Neural cell (in vitro differentiated cells): ENCODE measurements around the gene TMED3. TPM values are rescaled to one million over a fixed set of nuclear protein-coding genes. Genes with fewer than 3 reads are reported as not detected.

Experiments
- H2AFZ ChIP-seq: fragments of 200-600, 300-800 bp; sonication (generic), shearing (Covaris generic); 2 replicates; pipeline ENCODE4 v1.6.0; 2014; ENCODE audit warnings: low read depth, mild to moderate bottlenecking, antibody characterized with exemption, low read length, moderate library complexity
- H3F3A ChIP-seq: fragments of 200-600 bp; shearing (Covaris generic); 2 replicates; pipeline ENCODE4 v1.6.1; 2016; ENCODE audit warnings: mild to moderate bottlenecking, moderate library complexity, mixed read lengths, antibody characterized with exemption, low read length; ENCODE audit not compliant: insufficient read depth, poor library complexity, severe bottlenecking
- H3K27ac ChIP-seq: fragments of 200-600, 300-800 bp; sonication (generic), shearing (Covaris generic); 2 replicates; pipeline ENCODE4 v1.5.1; 2014; ENCODE audit warnings: mild to moderate bottlenecking, low read length, moderate library complexity
- H3K27me3 ChIP-seq: fragments of 300-800, 200-600 bp; sonication (generic), shearing (Covaris generic); 2 replicates; pipeline ENCODE4 v1.6.0; 2014; ENCODE audit warnings: mild to moderate bottlenecking, low read depth, low read length, moderate library complexity; ENCODE audit not compliant: insufficient read depth
- H3K36me3 ChIP-seq: fragments of 300-800, 200-600 bp; sonication (generic), shearing (Covaris generic); 2 replicates; pipeline ENCODE4 v1.5.1; 2014; ENCODE audit warnings: mild to moderate bottlenecking, antibody characterized with exemption, low read length, moderate library complexity; ENCODE audit not compliant: insufficient read depth
- H3K4me2 ChIP-seq: fragments of 300-800, 200-600 bp; sonication (generic), shearing (Covaris generic); 2 replicates; pipeline ENCODE4 v1.6.0; 2014; ENCODE audit warnings: mild to moderate bottlenecking, low read length
- H3K4me3 ChIP-seq: fragments of 300-800, 200-600 bp; sonication (generic), shearing (Covaris generic); 2 replicates; pipeline ENCODE4 v1.5.1; 2014; ENCODE audit warnings: mild to moderate bottlenecking, low read length, moderate library complexity
- H3K79me2 ChIP-seq: fragments of 200-600 bp; shearing (Covaris generic); replicated peaks from 2 replicates; pipeline ENCODE4 v1.6.0; 2014; ENCODE audit warnings: mild to moderate bottlenecking, low read length, moderate library complexity; ENCODE audit not compliant: insufficient read depth
- H3K9ac ChIP-seq: fragments of 300-800, 200-600 bp; sonication (generic), shearing (Covaris generic); 2 replicates; pipeline ENCODE4 v1.6.1; 2016; ENCODE audit warnings: mild to moderate bottlenecking, low read length, mixed read lengths
- H3K9me2 ChIP-seq: fragments of 200-600 bp; shearing (Covaris generic); 2 replicates; pipeline ENCODE4 v1.6.1; 2016; ENCODE audit warnings: mild to moderate bottlenecking, low read length, mixed read lengths; ENCODE audit not compliant: insufficient read depth
- H3K9me3 ChIP-seq: fragments of 200-600, 300-800 bp; sonication (generic), shearing (Covaris generic); 2 replicates; pipeline ENCODE4 v1.6.1; 2016; ENCODE audit warnings: mild to moderate bottlenecking, mixed run types, low read length, moderate library complexity, mixed read lengths
- H4K20me1 ChIP-seq: fragments of 200-600 bp; shearing (Covaris generic); 2 replicates; pipeline ENCODE4 v1.6.1; 2016; ENCODE audit warnings: mild to moderate bottlenecking, mixed run types; ENCODE audit not compliant: insufficient read depth
- CTCF ChIP-seq: fragments of 450-650 bp; IDR thresholded peaks from 2 replicates; pipeline ENCODE4 v1.5.1; 2014; ENCODE audit warnings: antibody characterized with exemption, mild to moderate bottlenecking, moderate library complexity; ENCODE audit not compliant: poor library complexity, severe bottlenecking
- EP300 ChIP-seq: fragments of 450-650 bp; conservative IDR thresholded peaks from 2 replicates; pipeline ENCODE4 v1.6.1; 2014; ENCODE audit warnings: antibody characterized with exemption, mild to moderate bottlenecking, moderate library complexity; ENCODE audit not compliant: poor library complexity, severe bottlenecking
- EZH2 ChIP-seq: fragments of 200-600, 300-800 bp; shearing (Covaris generic), sonication (generic); IDR thresholded peaks from 2 replicates; pipeline ENCODE4 v1.6.1; 2014; ENCODE audit warnings: antibody characterized with exemption, low read length, borderline replicate concordance, mild to moderate bottlenecking; ENCODE audit not compliant: insufficient read depth, poor library complexity, severe bottlenecking
- MXI1 ChIP-seq: fragments of 450-650 bp; conservative IDR thresholded peaks from 2 replicates; pipeline ENCODE4 v1.6.1; 2014; ENCODE audit warnings: antibody characterized with exemption, mild to moderate bottlenecking; ENCODE audit not compliant: poor library complexity, severe bottlenecking
- POLR2AphosphoS5 ChIP-seq: IDR thresholded peaks from 2 replicates; pipeline ENCODE4 v1.6.1; 2012
- RAD21 ChIP-seq: fragments of 450-650 bp; conservative IDR thresholded peaks from 2 replicates; pipeline ENCODE4 v1.6.1; 2014; ENCODE audit warnings: antibody characterized with exemption, mild to moderate bottlenecking, moderate library complexity
- REST ChIP-seq: IDR thresholded peaks from 2 replicates; pipeline ENCODE4 v1.6.1; 2012; ENCODE audit warnings: borderline replicate concordance
- SMC3 ChIP-seq: fragments of 450-650 bp; conservative IDR thresholded peaks from 2 replicates; pipeline ENCODE4 v1.6.1; 2014; ENCODE audit warnings: antibody characterized with exemption, mild to moderate bottlenecking, moderate library complexity; ENCODE audit not compliant: poor library complexity
- TAF1 ChIP-seq: IDR thresholded peaks from 2 replicates; pipeline ENCODE4 v1.6.1; 2012; ENCODE audit warnings: low read depth
- polyA plus RNA-seq: library from polyadenylated mRNA; depleted of rRNA; stranded (reverse); fragments of >200 nt; gene quantifications from 2 replicates; pipeline ENCODE4 v1.2.3, GENCODE V29; 2014

The TMED3 gene
- polyA plus RNA-seq, 1 donor from 2014 or later, result 83.5 TPM

GRCh38 chr15:79371591-79371990 lies 60.7 kb downstream of the TMED3 start:
- Histone ChIP-seq H4K20me1 (no peaks in the 10 kb centered on the region), H3K79me2 (no peaks in the 10 kb centered on the region), H2AFZ (no peak overlapping the region), H3K9me2 (no peaks in the 10 kb centered on the region), H3K27ac (no peak overlapping the region), H3K9me3 (no peaks in the 10 kb centered on the region), H3K4me2 (no peak overlapping the region), H3K36me3 (no peaks in the 10 kb centered on the region), H3F3A (no peaks in the 10 kb centered on the region), H3K27me3 (no peaks in the 10 kb centered on the region), H3K4me3 (no peak overlapping the region), H3K9ac (no peak overlapping the region)
- TF ChIP-seq EP300, result no peak
- no peak for TF ChIP-seq MXI1
- no peak for TF ChIP-seq TAF1
- TF ChIP-seq CTCF, result no peak

- no peaks in the 10 kb centered on the region for H3K36me3 ChIP-seq
- no peaks in the 10 kb centered on the region for H3K27me3 ChIP-seq
- H3K4me3 ChIP-seq, result no peak overlapping the region
- H3K9ac ChIP-seq, result no peak overlapping the region
- no peak for TF ChIP-seq EZH2
- no peak for TF ChIP-seq SMC3
- no peak for TF ChIP-seq POLR2AphosphoS5
- TF ChIP-seq MXI1, result no peak
- no peak for TF ChIP-seq CTCF
- TF ChIP-seq RAD21, result no peak
- no peak for TF ChIP-seq EP300
- TF ChIP-seq REST, result no peak
- no peak for TF ChIP-seq TAF1
- H3K27ac ChIP-seq, result no peak overlapping the region
- H2AFZ ChIP-seq, result no peak overlapping the region
- H3F3A ChIP-seq, result no peaks in the 10 kb centered on the region
- H4K20me1 ChIP-seq, result no peaks in the 10 kb centered on the region
- H3K4me2 ChIP-seq, result no peak overlapping the region
- no peaks in the 10 kb centered on the region for H3K9me3 ChIP-seq
- no peaks in the 10 kb centered on the region for H3K79me2 ChIP-seq
- no peaks in the 10 kb centered on the region for H3K9me2 ChIP-seq
These were observed 61.5 kb downstream of the TMED3 start for GRCh38 chr15:79372428-79372827.

Other genes with a start within 250 kb of the TMED3 start
- 11.0 and 17.0 TPM in 2 replicates for gene RASGRF1, start 220.3 kb upstream of the TMED3 start, polyA plus RNA-seq
- not detected in 2 replicates for gene ANKRD34C, start 28.4 kb upstream of the TMED3 start, polyA plus RNA-seq
- 2.7 and 3.1 TPM in 2 replicates for gene MINAR1, start 121.2 kb downstream of the TMED3 start, polyA plus RNA-seq